Measurements from ENCODE around the gene POTEB2.
"Not testable (repeated sequence)": the region's sequence is repeated elsewhere in the genome, so short reads cannot be mapped to it uniquely, and the experiment has no call there.

POTEB2 gene

DNA sequence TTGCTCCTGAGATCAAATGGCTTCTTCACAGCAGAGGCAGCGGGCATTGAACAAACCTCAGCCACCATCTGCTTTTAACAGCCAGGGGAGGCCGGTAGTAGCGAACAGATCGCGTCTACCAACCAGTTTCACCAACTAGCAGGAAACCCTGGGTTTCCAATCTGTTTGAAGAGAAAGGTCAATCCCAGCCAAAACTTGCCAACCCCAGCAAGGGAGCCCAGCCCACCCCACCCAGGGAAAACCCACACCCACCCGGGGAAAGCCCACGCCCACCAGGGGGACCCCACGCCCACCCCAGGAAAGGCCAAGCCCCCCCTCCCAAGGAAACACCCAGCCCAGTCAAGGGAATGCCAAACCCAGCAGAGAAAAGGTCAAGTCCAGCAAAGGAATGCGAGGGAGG, at the start of gene POTEB2:
Gene POTEB2, minus strand, starts transcription at position 101 of the 400 bp plus-strand sequence. Its CDS starts 33 bp downstream, at position 68.
- not testable (repeated sequence) for DNase-seq

DNA sequence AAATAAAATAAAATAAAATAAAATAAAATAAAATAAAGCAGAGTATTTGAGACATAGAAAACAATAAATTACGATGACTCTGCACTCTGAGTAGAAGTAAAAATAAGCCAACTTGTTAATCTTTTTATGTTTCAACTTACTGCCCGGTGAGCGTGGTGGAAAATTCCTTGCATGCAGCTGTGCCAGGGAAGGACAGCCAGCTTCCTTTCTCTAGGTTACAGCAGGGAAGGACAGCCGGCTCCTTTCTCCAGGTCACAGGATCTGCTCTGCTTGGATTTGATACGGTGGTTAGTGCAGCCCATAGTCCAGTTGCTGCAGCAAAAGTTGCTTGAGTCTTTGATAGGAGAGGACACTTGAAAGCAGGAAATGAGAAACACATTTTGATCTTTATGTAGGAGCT, 13.8 kb upstream of the POTEB2 start:
- not testable (repeated sequence) for DNase-seq

DNA sequence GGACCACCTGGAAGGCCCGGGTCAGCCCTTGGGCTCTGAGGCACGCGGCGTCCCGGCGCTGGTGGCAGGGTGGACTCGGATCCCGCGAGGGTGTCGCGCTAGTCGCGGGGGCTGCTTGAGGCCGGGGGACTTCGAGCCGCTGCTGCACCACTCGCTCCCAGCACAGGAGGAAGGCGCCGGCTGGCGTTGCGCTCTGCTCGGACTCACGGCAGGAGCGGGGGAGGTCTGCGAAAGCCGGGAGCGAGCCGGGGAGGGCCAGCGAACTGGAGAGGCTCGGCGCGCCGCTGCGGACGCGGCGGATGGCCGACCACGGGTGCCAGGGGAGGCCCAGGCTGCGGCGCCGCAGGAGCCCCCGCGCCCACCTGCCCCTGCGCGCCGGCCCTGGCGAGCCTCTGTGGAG, 12.3 kb upstream of the POTEB2 start:
- not testable (repeated sequence) for DNase-seq

GRCh38 chr15:20877819-20878218, 11.7 kb upstream of the POTEB2 start:
- DNase-seq, result not testable (repeated sequence)
